Activated T-cell treated with anti-CD3 and anti-CD28 coated beads for 4 hours (primary cell): ENCODE data around the gene UBE2E2.

Experiments
- DNase-seq: peaks from one replicate; pipeline ENCODE4 v3.0.0-alpha.2; 2020

Gene UBE2E2

GRCh38 chr3:23198801-23199200 is 4.3 kb upstream of the UBE2E2 start:
- DNase-seq, result no peak

- DNase-seq, result no peak
These were observed 3.5 kb upstream of the UBE2E2 start for GRCh38 chr3:23199649-23200048.

GRCh38 chr3:23201154-23201838 is 1.8 kb upstream of the UBE2E2 start:
- no peak for DNase-seq

- peak; percentile 36 for DNase-seq
These were observed 765 bp upstream of the UBE2E2 start for GRCh38 chr3:23202203-23202920.

- DNase-seq, result no peak
These were observed 692 bp downstream of the UBE2E2 start for GRCh38 chr3:23203708-23204330.

- DNase-seq, result no peak
These were observed 3.2 kb downstream of the UBE2E2 start for GRCh38 chr3:23206366-23206765.

GRCh38 chr3:23209103-23209502 is 6.0 kb downstream of the UBE2E2 start:
- DNase-seq, result no peak

- no peak for DNase-seq
These were observed 6.8 kb downstream of the UBE2E2 start for GRCh38 chr3:23209747-23210487.

- no peak for DNase-seq
These were observed 10.7 kb downstream of the UBE2E2 start for GRCh38 chr3:23213813-23214212.

GRCh38 chr3:23217872-23218554 is 14.9 kb downstream of the UBE2E2 start:
- DNase-seq, result no peak

GRCh38 chr3:23219117-23219516 is 16.0 kb downstream of the UBE2E2 start:
- no peak for DNase-seq

GRCh38 chr3:23219552-23219951 is 16.4 kb downstream of the UBE2E2 start:
- DNase-seq, result no peak

GRCh38 chr3:23221136-23221535 is 18.0 kb downstream of the UBE2E2 start:
- DNase-seq, result no peak

- DNase-seq, result no peak
These were observed 28.9 kb downstream of the UBE2E2 start for GRCh38 chr3:23232016-23232415.

- no peak for DNase-seq
These were observed 29.7 kb downstream of the UBE2E2 start for GRCh38 chr3:23232854-23233253.

GRCh38 chr3:23235264-23235663 is 32.1 kb downstream of the UBE2E2 start:
- DNase-seq, result no peak

GRCh38 chr3:23236890-23237289 is 33.8 kb downstream of the UBE2E2 start:
- DNase-seq, result no peak

- DNase-seq, result no peak
These were observed 35.0 kb downstream of the UBE2E2 start for GRCh38 chr3:23238156-23238555.

GRCh38 chr3:23238578-23238977 is 35.5 kb downstream of the UBE2E2 start:
- no peak for DNase-seq

- DNase-seq, result no peak
These were observed 36.3 kb downstream of the UBE2E2 start for GRCh38 chr3:23239211-23240068.

- no peak for DNase-seq
These were observed 37.2 kb downstream of the UBE2E2 start for GRCh38 chr3:23240171-23240785.
